ENCODE measurements around the gene HPSE.
"Not testable (repeated sequence)": the region's sequence is repeated elsewhere in the genome, so short reads cannot be mapped to it uniquely, and the experiment has no call there.

The HPSE gene

GRCh38 chr4:83283181-83283580 is 51.5 kb downstream of the HPSE start:
- DNase-seq (ENCODE audit: low spot score) = no peak

GRCh38 chr4:83282049-83282535 is 52.6 kb downstream of the HPSE start:
- peak; percentile 19 for DNase-seq (ENCODE audit: low spot score)

- no peak for DNase-seq (ENCODE audit: low spot score)
Observed at GRCh38 chr4:83281307-83281706, 53.3 kb downstream of the HPSE start.

- DNase-seq (ENCODE audit: low spot score) = no peak
Observed at GRCh38 chr4:83276299-83277040, 58.2 kb downstream of the HPSE start.

GRCh38 chr4:83273926-83274325 is 60.7 kb downstream of the HPSE start:
- not testable (repeated sequence) for DNase-seq (ENCODE audit: low spot score)

GRCh38 chr4:83272900-83273299 is 61.7 kb downstream of the HPSE start:
- DNase-seq (ENCODE audit: low spot score) = no peak

GRCh38 chr4:83269256-83269655 is 65.4 kb downstream of the HPSE start:
- DNase-seq (ENCODE audit: low spot score) = no peak

GRCh38 chr4:83268491-83268890 is 66.2 kb downstream of the HPSE start:
- no peak for DNase-seq (ENCODE audit: low spot score)

- DNase-seq (ENCODE audit: low spot score) = no peak
Observed at GRCh38 chr4:83267830-83268475, 66.7 kb downstream of the HPSE start.

GRCh38 chr4:83267121-83267829 is 67.4 kb downstream of the HPSE start:
- DNase-seq (ENCODE audit: low spot score) = no peak

- DNase-seq (ENCODE audit: low spot score) = no peak
Observed at GRCh38 chr4:83266689-83267088, 68.0 kb downstream of the HPSE start.

GRCh38 chr4:83263106-83263505 is 71.5 kb downstream of the HPSE start:
- DNase-seq (ENCODE audit: low spot score) = no peak

- no peak for DNase-seq (ENCODE audit: low spot score)
Observed at GRCh38 chr4:83262682-83263081, 72.0 kb downstream of the HPSE start.

- no peak for DNase-seq (ENCODE audit: low spot score)
Observed at GRCh38 chr4:83261307-83261706, 73.3 kb downstream of the HPSE start.

GRCh38 chr4:83259586-83259985 is 75.1 kb downstream of the HPSE start:
- DNase-seq (ENCODE audit: low spot score) = no peak

- DNase-seq (ENCODE audit: low spot score) = no peak
Observed at GRCh38 chr4:83258461-83258860, 76.2 kb downstream of the HPSE start.

GRCh38 chr4:83257811-83258210 is 76.8 kb downstream of the HPSE start:
- no peak for DNase-seq (ENCODE audit: low spot score)

GRCh38 chr4:83255584-83255983 is 79.1 kb downstream of the HPSE start:
- peak; percentile 36 for DNase-seq (ENCODE audit: low spot score)

- DNase-seq (ENCODE audit: low spot score) = peak; percentile 28
Observed at GRCh38 chr4:83252782-83253405, 81.8 kb downstream of the HPSE start.

- DNase-seq (ENCODE audit: low spot score) = no peak
Observed at GRCh38 chr4:83251447-83251830, 83.2 kb downstream of the HPSE start.

GRCh38 chr4:83250687-83251446 is 83.8 kb downstream of the HPSE start:
- no peak for DNase-seq (ENCODE audit: low spot score)

GRCh38 chr4:83248486-83248885 is 86.2 kb downstream of the HPSE start:
- no peak for DNase-seq (ENCODE audit: low spot score)

Measured in HuH-7 (cell line).